Tibial artery (tissue), 4 donors: ENCODE data around the gene AGAP1.

Experiments
- DNase-seq, 2 donors: peaks; one replicate each; pipeline ENCODE4 v3.0.0-alpha.2; 2019
- H3K27ac ChIP-seq, 2 donors: fragments of 200-600 bp; sonication (generic) in 1 of 2; 1 replicate in 1 of 2; 2 replicates in 1 of 2; pipeline ENCODE4 v1.5.1; 2018 to 2019; ENCODE audit warnings: mild to moderate bottlenecking in 1 of 2
- H3K27me3 ChIP-seq, 2 donors: fragments of 200-600 bp; sonication (generic) in 1 of 2; one replicate each; pipeline versions ENCODE4 v1.5.1 to v1.6.0; 2016 to 2019
- H3K36me3 ChIP-seq, 3 donors: fragments of 200-600 bp; sonication (generic) in 2 of 3; one replicate each; pipeline ENCODE4 v1.5.1; 2016 to 2019; ENCODE audit warnings: mild to moderate bottlenecking in 2 of 3
- H3K4me1 ChIP-seq, 4 donors: fragments of 200-600 bp; sonication (generic) in 2 of 4; 1 replicate in 3 of 4; 2 replicates in 1 of 4; pipeline ENCODE4 v1.5.1; 2016 to 2019
- H3K4me3 ChIP-seq, 2 donors: fragments of 200-600 bp; sonication (generic) in 1 of 2; 1 replicate in 1 of 2; 2 replicates in 1 of 2; pipeline ENCODE4 v1.5.1; 2018 to 2019; ENCODE audit warnings: mild to moderate bottlenecking in 2 of 2
- H3K9me3 ChIP-seq, 3 donors: fragments of 200-600 bp; sonication (generic) in 1 of 3; one replicate each; pipeline ENCODE4 v1.5.1; 2016 to 2019
- intact Hi-C: fragments of 100-400 bp; cut with DNase I; formaldehyde crosslinking; loops from one replicate; pipeline ENCODE4 v1.15.0; 2023; ENCODE audit warnings: low total_unique reads
- TF ChIP-seq, protein P1 (sequence below), 2 experiments: fragments of 200-600 bp in 1 of 2; fragments of 450-650 bp in 1 of 2; IDR thresholded peaks; one replicate each; pipeline ENCODE4 v1.5.1; 2017 to 2019; ENCODE audit warnings: antibody characterized with exemption in 2 of 2, mild to moderate bottlenecking in 1 of 2, moderate library complexity in 1 of 2

Gene AGAP1

DNA sequence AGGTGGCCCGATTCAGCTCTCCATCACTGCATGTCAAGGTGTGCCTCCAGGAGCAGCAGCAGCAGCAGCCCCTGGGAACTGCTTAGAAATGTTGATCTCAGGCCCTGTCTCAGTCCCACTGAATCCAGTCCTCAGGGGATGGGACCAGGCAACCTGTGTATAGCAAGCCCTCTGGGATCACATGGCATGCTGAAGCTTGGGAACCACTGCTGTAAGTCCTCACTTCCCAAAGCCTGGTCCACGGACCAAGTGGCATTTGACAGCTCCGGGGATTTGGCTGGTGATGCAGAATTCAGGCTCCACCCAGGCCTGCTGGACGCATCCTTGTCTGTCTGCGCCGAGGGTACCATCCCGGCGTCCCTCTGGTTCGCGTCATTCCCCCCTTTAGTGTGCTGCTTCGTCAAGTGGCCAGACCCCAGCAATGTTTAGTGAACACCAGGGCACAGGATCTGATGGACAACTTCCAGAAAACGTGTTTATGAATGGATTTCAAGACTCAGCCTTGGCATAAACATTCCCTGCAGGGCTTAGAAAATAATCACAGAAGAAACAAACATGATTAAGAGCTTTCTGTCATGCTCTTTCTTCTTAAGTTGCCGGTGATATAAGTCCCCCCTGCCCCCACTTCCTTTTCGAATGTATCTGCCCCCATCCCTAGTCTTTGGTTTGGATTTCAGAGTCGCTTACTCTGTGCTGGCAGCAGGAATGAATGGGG, 440.4 kb downstream of the AGAP1 start:
- Histone ChIP-seq H3K4me3 (no peak overlapping the region), H3K27ac (no peak overlapping the region), H3K9me3 (no peaks in the 10 kb centered on the region), H3K27me3 (no peaks in the 10 kb centered on the region), H3K36me3 (peaks cover 23 to 49% (median 28%) of the 10 kb centered on the region in 3 donors), H3K4me1 (no peaks in the 10 kb centered on the region)
- peak in 1 of 2 donors; percentile 35 for DNase-seq
- intact Hi-C loops = no loop called here
- TF ChIP-seq, protein P1, sequence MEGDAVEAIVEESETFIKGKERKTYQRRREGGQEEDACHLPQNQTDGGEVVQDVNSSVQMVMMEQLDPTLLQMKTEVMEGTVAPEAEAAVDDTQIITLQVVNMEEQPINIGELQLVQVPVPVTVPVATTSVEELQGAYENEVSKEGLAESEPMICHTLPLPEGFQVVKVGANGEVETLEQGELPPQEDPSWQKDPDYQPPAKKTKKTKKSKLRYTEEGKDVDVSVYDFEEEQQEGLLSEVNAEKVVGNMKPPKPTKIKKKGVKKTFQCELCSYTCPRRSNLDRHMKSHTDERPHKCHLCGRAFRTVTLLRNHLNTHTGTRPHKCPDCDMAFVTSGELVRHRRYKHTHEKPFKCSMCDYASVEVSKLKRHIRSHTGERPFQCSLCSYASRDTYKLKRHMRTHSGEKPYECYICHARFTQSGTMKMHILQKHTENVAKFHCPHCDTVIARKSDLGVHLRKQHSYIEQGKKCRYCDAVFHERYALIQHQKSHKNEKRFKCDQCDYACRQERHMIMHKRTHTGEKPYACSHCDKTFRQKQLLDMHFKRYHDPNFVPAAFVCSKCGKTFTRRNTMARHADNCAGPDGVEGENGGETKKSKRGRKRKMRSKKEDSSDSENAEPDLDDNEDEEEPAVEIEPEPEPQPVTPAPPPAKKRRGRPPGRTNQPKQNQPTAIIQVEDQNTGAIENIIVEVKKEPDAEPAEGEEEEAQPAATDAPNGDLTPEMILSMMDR (IDR thresholded peaks at IDR 0.05) = no peak

DNA sequence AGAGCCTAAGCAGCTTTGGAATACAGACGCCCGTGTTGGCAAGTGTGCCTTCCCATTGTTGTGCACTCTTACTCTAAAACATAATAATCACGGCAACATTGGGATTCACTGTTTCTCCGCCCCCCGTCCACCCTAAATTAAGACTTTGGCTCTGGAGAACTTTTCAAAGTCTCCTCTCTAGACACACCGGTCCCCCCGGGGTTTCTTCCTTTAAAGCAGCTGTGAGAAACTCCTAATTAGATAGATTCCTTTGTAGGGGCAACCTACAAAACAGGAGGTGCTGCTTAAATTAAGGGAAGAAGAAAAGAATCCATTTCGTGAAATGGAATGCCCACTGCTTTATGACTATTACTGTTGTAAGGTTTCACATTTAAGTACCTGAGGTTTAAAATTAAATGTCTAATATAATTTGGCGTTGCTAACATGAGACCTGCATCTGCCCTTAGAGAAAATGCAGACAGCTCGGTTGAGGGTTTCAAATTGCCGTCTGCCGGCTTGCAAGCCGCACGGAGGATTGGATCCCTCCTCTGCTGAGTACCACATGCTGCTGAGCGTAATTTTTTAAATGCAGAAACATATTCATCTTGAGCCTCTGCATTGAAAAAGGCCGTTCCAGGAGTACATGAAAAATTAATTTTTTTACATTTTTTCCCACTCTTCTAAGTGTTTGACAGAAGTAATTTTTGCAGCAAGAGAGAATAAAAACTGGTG, 441.1 kb downstream of the AGAP1 start:
- Histone ChIP-seq H3K27me3 (no peaks in the 10 kb centered on the region), H3K36me3 (peaks cover 23 to 48% (median 28%) of the 10 kb centered on the region in 3 donors), H3K4me3 (no peak overlapping the region), H3K27ac (no peak overlapping the region), H3K9me3 (no peaks in the 10 kb centered on the region), H3K4me1 (no peaks in the 10 kb centered on the region)
- peak in 1 of 2 donors; percentile 56 for DNase-seq
- TF ChIP-seq, protein P1 (IDR thresholded peaks at IDR 0.05) = no peak
- intact Hi-C loops = no loop called here

DNA sequence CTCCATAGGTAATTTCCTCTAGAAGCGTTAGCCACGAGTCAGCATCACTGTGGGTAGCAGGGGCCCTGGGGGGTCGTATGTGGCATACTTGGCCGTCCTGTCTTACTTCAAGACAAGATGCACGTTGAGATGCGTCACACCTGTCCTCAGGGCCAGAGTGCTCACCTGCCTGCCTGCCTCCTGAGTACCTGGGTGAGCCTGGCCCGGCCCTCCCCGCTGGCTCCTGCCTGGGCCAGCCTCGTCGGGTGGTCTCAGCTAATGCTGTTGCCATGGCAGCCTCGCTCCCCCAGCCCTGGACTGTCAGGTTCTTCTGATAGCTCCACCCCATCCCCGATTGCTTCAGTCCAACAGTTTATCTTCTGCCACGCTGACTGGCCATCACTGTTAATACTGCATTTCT, 441.9 kb downstream of the AGAP1 start:
- Histone ChIP-seq H3K9me3 (no peaks in the 10 kb centered on the region), H3K27ac (no peak overlapping the region), H3K4me1 (no peaks in the 10 kb centered on the region), H3K27me3 (no peaks in the 10 kb centered on the region), H3K36me3 (peaks cover 23 to 40% (median 25%) of the 10 kb centered on the region in 3 donors), H3K4me3 (no peak overlapping the region)
- intact Hi-C loops = no loop called here
- DNase-seq = peak in 1 of 2 donors; percentile 41
- TF ChIP-seq, protein P1 (IDR thresholded peaks at IDR 0.05) = no peak

DNA sequence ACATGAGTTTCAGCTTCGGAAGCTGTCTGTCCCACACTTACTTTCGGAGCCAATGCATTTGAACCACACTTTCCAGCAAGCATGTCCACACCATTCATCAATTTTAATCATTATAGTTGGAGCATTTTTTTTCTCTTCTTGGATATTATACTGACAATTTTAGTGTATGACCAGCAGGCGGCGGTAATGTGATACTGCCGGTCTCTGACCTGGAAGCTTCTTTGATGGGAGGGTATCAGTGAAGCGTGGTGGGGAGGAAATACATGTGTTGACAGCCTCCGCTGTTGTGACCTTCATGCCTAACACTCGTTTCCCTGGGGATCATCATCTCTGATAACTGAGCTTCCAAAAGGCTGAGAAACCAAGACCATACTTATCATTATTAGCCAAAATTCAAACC, 442.6 kb downstream of the AGAP1 start:
- no peaks in the 10 kb centered on the region for H3K9me3 ChIP-seq
- H3K4me3 ChIP-seq = no peak overlapping the region
- peak in 1 of 2 donors; percentile 16 for DNase-seq
- H3K36me3 ChIP-seq = peaks cover 19 to 33% (median 21%) of the 10 kb centered on the region in 3 donors
- H3K27me3 ChIP-seq = no peaks in the 10 kb centered on the region
- H3K27ac ChIP-seq = no peak overlapping the region
- H3K4me1 ChIP-seq = no peaks in the 10 kb centered on the region
- intact Hi-C loops = no loop called here
- TF ChIP-seq, protein P1 (IDR thresholded peaks at IDR 0.05) = no peak

DNA sequence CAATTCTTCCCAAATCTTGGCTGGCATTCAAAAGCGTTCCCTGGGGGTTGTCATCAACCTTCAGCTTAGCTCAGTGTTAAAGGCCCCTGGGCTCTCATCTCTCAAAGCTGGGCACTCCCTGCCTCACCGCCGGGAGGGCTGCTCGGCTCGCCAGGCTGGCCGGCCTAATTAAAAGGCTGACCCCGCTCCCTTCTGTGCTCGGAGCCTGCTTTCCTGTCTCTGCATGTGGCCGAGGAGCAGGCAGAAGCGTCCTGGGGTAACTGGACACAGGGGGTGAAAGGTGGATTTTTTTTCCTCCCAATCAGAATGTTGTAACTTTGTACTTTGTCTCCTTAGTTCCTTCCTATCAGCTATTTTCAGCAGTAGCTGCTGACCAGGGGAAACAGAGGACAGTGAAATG, 443.2 kb downstream of the AGAP1 start:
- peak in 1 of 2 donors; percentile 51 for DNase-seq
- H3K36me3 ChIP-seq = peaks cover 13 to 27% (median 15%) of the 10 kb centered on the region in 3 donors
- H3K4me1 ChIP-seq = no peaks in the 10 kb centered on the region
- H3K4me3 ChIP-seq = no peak overlapping the region
- TF ChIP-seq, protein P1 (IDR thresholded peaks at IDR 0.05) = no peak
- no peaks in the 10 kb centered on the region for H3K9me3 ChIP-seq
- intact Hi-C loops = no loop called here
- H3K27me3 ChIP-seq = no peaks in the 10 kb centered on the region
- H3K27ac ChIP-seq = no peak overlapping the region
